GM18508 (cell line): ENCODE data around the gene LRP6.

ENCODE experiments used
- ATAC-seq: cut with Tn5 transposase; IDR thresholded peaks from one replicate; pipeline ENCODE4 v1.9.1; 2021; ENCODE audit warnings: moderate number of reproducible peaks; ENCODE audit not compliant: insufficient read depth, unreplicated experiment

The LRP6 gene

DNA sequence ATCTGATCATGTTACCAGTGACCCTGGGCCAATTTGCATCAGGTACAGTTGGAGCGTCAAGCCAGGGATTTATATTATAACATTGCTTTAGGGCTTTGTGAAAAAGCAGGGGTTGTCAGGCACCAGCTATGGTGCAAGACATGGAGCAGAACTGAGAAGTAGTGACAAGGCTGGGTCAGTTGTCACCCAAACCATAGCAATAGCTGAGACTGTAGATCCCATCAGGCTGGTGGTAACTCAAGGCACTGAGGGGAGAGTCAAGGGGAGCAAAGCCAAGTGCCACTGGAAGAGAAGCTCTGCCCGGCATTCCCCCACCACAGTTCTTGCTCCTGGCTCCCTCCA lies 179.2 kb downstream of the LRP6 start:
- no peak for ATAC-seq

GRCh38 chr12:12086973-12087692 lies 179.7 kb downstream of the LRP6 start:
- ATAC-seq, result no peak

DNA sequence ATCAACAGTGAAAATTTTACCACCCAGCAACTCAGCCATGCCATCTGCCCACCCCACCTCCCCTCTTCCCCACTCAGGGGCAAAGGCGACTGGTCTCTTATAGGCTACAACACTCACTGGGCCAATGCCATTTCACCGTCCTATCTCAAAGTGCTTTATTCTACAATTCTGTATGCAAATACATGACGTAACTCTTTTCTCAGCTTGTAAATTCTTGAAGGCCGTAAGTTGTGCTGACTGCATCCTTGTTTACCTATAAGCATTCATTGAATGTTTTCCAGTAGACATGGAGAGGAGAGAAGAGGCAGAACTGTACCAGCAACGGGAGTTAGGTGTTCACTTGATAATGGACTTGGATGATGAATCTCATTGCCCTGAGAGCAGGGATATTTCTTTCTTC lies 180.5 kb downstream of the LRP6 start:
- ATAC-seq, result no peak

- ATAC-seq, result no peak
Observed at GRCh38 chr12:12083688-12084087, 183.2 kb downstream of the LRP6 start.

- no peak for ATAC-seq
Observed at GRCh38 chr12:12081836-12082497, 184.9 kb downstream of the LRP6 start.

GRCh38 chr12:12079291-12079690 lies 187.6 kb downstream of the LRP6 start:
- no peak for ATAC-seq

DNA sequence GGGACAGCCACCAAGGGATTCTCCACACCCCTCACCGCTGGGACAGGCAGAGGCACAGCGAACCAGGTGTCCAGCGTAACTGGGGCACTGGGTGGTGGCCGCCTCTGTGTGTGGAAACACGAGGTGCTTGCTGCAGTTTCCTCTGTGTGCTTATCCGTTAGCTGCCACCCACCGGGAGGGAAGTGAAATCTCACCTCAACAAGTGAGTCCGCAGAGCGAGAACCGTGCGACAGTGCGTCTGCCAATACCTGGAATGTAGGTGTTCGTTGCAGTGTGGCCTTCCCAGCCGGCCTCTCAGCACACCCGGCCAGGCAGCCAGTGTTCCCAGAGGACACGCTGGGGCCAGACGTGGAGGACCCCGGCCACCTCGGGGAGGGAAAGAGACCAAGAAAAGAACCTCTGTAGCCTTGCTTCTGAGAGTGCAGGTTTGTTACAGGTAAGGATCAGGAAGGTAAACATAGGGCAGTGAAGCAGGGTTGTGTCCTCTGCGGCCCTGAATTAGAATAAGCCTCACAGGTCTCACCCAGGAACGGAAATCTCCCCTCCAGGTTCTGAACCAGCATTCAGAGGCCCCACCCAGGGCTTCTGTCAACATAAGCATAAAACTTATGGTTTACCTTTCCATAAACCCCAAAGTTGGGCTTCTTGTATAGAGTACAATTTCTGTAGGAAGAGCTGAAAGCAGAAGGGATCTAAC lies 194.6 kb downstream of the LRP6 start:
- no peak for ATAC-seq

DNA sequence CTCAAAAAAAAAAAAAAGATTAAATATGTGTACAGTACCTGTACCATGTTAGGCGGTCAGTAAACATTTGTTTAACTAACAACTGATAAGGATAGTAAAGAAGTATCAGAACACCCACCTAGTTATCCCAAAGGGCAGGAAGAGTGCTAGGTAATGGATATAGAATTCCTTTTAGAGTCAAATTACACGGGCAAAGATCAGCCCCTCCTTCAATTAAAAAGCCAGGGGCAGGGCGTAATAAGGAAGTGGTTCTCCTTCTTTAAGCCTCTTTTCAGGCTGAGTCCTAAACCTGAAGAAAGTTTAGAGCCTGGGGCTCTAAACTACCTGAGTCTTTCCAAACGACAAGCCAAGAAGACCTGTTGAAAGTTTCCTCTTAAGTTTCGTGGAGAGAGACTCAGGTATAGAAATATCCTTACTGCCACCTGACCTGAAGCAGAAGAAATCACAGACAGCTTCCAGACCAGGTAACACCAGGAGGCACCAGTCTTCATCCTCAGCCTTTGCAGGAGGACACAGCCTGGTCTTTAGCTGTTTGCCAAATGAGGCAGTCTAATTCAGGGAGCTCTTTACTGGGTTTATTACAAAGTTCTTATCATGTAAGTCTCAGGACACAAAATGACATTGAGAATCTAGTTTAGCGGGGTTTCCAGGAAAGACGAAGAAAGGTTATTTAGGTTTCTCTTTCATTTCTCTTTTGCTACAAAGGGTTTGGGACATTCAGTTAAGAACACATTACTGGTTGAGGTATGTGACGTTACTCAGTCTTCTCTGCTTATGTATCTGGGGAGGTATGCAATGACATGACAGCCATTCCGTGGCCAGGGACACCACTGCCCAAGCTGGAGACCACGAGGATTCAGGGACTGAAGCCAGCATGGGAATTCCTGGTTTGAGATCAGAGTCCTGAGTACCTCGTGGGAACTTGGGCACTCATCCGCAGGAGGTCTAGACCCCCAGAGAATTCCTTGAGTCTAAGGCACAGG lies 195.9 kb downstream of the LRP6 start, which contains the start of gene BCL2L14:
BCL2L14 (plus strand) TSS at position 266 of the 983 bp plus-strand sequence. CDS start 8,367 bp downstream, outside the sequence.
- no peak for ATAC-seq

GRCh38 chr12:12069821-12070548 lies 196.9 kb downstream of the LRP6 start:
- ATAC-seq, result no peak

GRCh38 chr12:12068751-12069150 lies 198.1 kb downstream of the LRP6 start:
- ATAC-seq, result no peak
